Keratinocyte (primary cell): ENCODE measurements around the gene CXCL12. TPM values are rescaled to one million over a fixed set of nuclear protein-coding genes. Genes with fewer than 3 reads are reported as not detected.

Experiments
- DNase-seq: peaks from one replicate; pipeline ENCODE4 v3.0.0-alpha.2; 2011; ENCODE audit warnings: low read depth, missing footprints, low spot score
- FAIRE-seq: peaks from 2 replicates; lab custom pipeline; 2011; peaks lifted over from hg19 to GRCh38; lab: Jason Lieb, UNC
- H2AFZ ChIP-seq: 2 replicates; pipeline ENCODE4 v1.6.0; 2012; ENCODE audit warnings: low read length, control low read depth, inconsistent platforms; ENCODE audit not compliant: control insufficient read depth
- H3K27ac ChIP-seq: 2 replicates; pipeline ENCODE4 v1.5.1; 2011; ENCODE audit warnings: low read length; ENCODE audit not compliant: control insufficient read depth, insufficient read depth
- H3K27me3 ChIP-seq: 3 replicates; pipeline ENCODE4 v1.6.0; 2011; ENCODE audit warnings: low read length; ENCODE audit not compliant: control insufficient read depth, insufficient read depth; ENCODE audit errors: extremely low read depth
- H3K36me3 ChIP-seq, 2 experiments: 2 replicates in 1 of 2; 3 replicates in 1 of 2; pipeline ENCODE4 v1.5.1; 2011; ENCODE audit warnings: low read length in 2 of 2, mild to moderate bottlenecking in 1 of 2; ENCODE audit not compliant: control insufficient read depth in 2 of 2, insufficient read depth in 2 of 2; ENCODE audit errors: extremely low read depth in 1 of 2
- H3K4me1 ChIP-seq: 3 replicates; pipeline ENCODE4 v1.5.1; 2011; ENCODE audit warnings: low read length; ENCODE audit not compliant: control insufficient read depth, insufficient read depth; ENCODE audit errors: extremely low read depth
- H3K4me2 ChIP-seq: 3 replicates; pipeline ENCODE4 v1.6.0; 2011; ENCODE audit warnings: low read depth, low read length; ENCODE audit not compliant: control insufficient read depth, insufficient read depth; ENCODE audit errors: extremely low read depth
- H3K4me3 ChIP-seq, 3 experiments: fragments of 200-600 bp in 1 of 3; sonication (generic) in 1 of 3; 2 replicates in 2 of 3; 3 replicates in 1 of 3; pipeline ENCODE4 v1.5.1; 2011 to 2016; ENCODE audit warnings: low read length in 3 of 3, mild to moderate bottlenecking in 3 of 3, control low read depth in 2 of 3, inconsistent platforms in 1 of 3, low read depth in 1 of 3, mixed read lengths in 1 of 3, mixed run types in 1 of 3, moderate library complexity in 1 of 3; ENCODE audit not compliant: control insufficient read depth in 2 of 3, insufficient read depth in 2 of 3; ENCODE audit errors: extremely low read depth in 1 of 3
- H3K79me2 ChIP-seq: 2 replicates; pipeline ENCODE4 v1.6.0; 2012; ENCODE audit warnings: low read length; ENCODE audit not compliant: control insufficient read depth, insufficient read depth
- H3K9ac ChIP-seq: 3 replicates; pipeline ENCODE4 v1.6.0; 2011; ENCODE audit warnings: low read length; ENCODE audit not compliant: control insufficient read depth, insufficient read depth; ENCODE audit errors: extremely low read depth
- H3K9me1 ChIP-seq: 3 replicates; pipeline ENCODE4 v1.6.0; 2011; ENCODE audit warnings: low read length; ENCODE audit not compliant: control insufficient read depth, insufficient read depth; ENCODE audit errors: extremely low read depth
- H3K9me3 ChIP-seq: 2 replicates; pipeline ENCODE4 v1.5.1; 2012; ENCODE audit warnings: low read depth, low read length; ENCODE audit not compliant: control insufficient read depth
- H4K20me1 ChIP-seq: 3 replicates; pipeline ENCODE4 v1.6.0; 2011; ENCODE audit warnings: low read length; ENCODE audit not compliant: control insufficient read depth, insufficient read depth; ENCODE audit errors: extremely low read depth
- EZH2 ChIP-seq: IDR thresholded peaks from one replicate; pipeline ENCODE4 v1.6.1; 2012; ENCODE audit warnings: inconsistent platforms, mild to moderate bottlenecking, low read length, moderate library complexity
- dilution Hi-C: fragments of 300-500 bp; cut with MboI; formaldehyde crosslinking; loops from one replicate; pipeline ENCODE4 v1.7.0; 2020; ENCODE audit warnings: low sequenced_read_pairs; ENCODE audit not compliant: extremely low pct_ligation_motif_present
- polyA plus RNA-seq, 5 experiments: library from polyadenylated mRNA; depleted of rRNA in 3 of 5; stranded (reverse) in 3 of 5; stranded (forward) in 1 of 5; unstranded in 1 of 5; fragments of >200 nt; gene quantifications; 1 replicate in 1 of 5; 2 replicates in 3 of 5; 3 replicates in 1 of 5; pipeline versions ENCODE4 v1.2.1 to v1.2.3, GENCODE V29; 2011 to 2012; ENCODE audit warnings: missing spikeins in 2 of 5, low read depth in 1 of 5, low replicate concordance in 1 of 5
- TF ChIP-seq, protein P1 (sequence below), 3 experiments: IDR thresholded peaks in 1 of 3; conservative IDR thresholded peaks in 1 of 3; optimal IDR thresholded peaks in 1 of 3; 2 replicates in 2 of 3; 3 replicates in 1 of 3; pipeline versions ENCODE3 to v1.5.1; 2011; ENCODE audit warnings: low read length in 3 of 3, mild to moderate bottlenecking in 3 of 3, moderate library complexity in 2 of 3, control low read depth in 1 of 3, inconsistent platforms in 1 of 3; ENCODE audit not compliant: insufficient read depth in 2 of 3; ENCODE audit errors: extremely low read depth in 1 of 3

The CXCL12 gene
- polyA plus RNA-seq, 1 donor (not counting 4 experiments of a cell fraction or from before 2014, with no cell fraction given) = not detected

DNA sequence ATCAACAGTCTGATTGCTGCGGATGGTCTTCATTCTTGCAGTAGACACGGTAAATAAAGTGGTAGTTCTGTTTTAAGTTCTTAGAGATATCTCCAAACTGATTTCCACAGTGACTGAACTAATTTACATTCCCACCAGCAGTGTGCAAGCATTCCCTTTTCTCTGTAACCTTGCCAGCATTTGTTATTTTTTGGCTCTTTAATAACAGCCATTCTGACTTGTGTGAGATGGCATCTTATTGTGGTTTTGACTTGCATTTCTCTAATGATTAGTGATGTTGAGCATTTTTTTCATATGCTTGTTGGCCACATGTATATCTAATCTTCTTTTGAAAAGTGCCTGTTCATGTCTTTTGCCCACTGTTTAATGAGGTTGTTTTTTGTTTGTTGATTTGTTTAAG, 30.2 kb upstream of the CXCL12 start:
- FAIRE-seq (no peak), DNase-seq (no peak)
- Histone ChIP-seq H3K4me2 (no peak overlapping the region), H3K27ac (no peak overlapping the region), H3K9me3 (no peaks in the 10 kb centered on the region), H3K9ac (no peak overlapping the region), H4K20me1 (no peaks in the 10 kb centered on the region), H3K4me3 (no peak overlapping the region), H2AFZ (no peak overlapping the region), H3K27me3 (no peaks in the 10 kb centered on the region), H3K79me2 (no peaks in the 10 kb centered on the region), H3K36me3 (no peaks in the 10 kb centered on the region), H3K4me1 (no peaks in the 10 kb centered on the region), H3K9me1 (no peaks in the 10 kb centered on the region)
- no peak for TF ChIP-seq EZH2
- TF ChIP-seq, protein P1, sequence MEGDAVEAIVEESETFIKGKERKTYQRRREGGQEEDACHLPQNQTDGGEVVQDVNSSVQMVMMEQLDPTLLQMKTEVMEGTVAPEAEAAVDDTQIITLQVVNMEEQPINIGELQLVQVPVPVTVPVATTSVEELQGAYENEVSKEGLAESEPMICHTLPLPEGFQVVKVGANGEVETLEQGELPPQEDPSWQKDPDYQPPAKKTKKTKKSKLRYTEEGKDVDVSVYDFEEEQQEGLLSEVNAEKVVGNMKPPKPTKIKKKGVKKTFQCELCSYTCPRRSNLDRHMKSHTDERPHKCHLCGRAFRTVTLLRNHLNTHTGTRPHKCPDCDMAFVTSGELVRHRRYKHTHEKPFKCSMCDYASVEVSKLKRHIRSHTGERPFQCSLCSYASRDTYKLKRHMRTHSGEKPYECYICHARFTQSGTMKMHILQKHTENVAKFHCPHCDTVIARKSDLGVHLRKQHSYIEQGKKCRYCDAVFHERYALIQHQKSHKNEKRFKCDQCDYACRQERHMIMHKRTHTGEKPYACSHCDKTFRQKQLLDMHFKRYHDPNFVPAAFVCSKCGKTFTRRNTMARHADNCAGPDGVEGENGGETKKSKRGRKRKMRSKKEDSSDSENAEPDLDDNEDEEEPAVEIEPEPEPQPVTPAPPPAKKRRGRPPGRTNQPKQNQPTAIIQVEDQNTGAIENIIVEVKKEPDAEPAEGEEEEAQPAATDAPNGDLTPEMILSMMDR (optimal IDR thresholded peaks at IDR 0.05 in 1 of 3, IDR thresholded peaks at IDR 0.05 in 1 of 3, conservative IDR thresholded peaks at IDR 0.05 in 1 of 3; ENCODE audit: extremely low read depth in 1 of 3, insufficient read depth in 2 of 3, low read length in 3 of 3) = no peak
- dilution Hi-C loops = no loop called here

DNA sequence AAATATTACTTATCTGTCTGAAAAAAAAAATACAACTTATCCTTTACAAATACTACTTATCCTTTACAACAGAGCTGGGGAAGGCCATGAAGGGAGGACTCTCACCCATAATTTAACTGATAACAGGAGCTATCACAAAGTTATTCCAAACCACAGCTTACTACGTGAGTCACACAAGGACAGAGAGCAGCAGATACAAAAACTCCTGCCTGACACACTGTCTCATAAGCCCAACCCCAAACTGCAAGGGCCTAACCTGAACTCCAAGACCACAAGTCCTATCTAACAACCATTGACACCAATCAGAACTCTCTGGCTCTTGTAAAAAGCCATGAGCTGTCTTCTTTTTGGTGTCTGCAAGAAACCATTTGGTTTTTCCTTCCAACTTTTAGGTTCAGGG, 28.5 kb upstream of the CXCL12 start:
- dilution Hi-C loops = no loop called here
- H3K27me3 ChIP-seq = no peaks in the 10 kb centered on the region
- TF ChIP-seq, protein P1 (optimal IDR thresholded peaks at IDR 0.05 in 1 of 3, IDR thresholded peaks at IDR 0.05 in 1 of 3, conservative IDR thresholded peaks at IDR 0.05 in 1 of 3; ENCODE audit: extremely low read depth in 1 of 3, insufficient read depth in 2 of 3, low read length in 3 of 3) = no peak
- no peak for TF ChIP-seq EZH2
- H3K4me2 ChIP-seq = no peak overlapping the region
- H3K27ac ChIP-seq = no peak overlapping the region
- no peak overlapping the region for H2AFZ ChIP-seq
- H3K9ac ChIP-seq = no peak overlapping the region
- no peaks in the 10 kb centered on the region for H3K4me1 ChIP-seq
- H3K79me2 ChIP-seq = no peaks in the 10 kb centered on the region
- H3K9me1 ChIP-seq = no peaks in the 10 kb centered on the region
- H3K4me3 ChIP-seq = no peak overlapping the region
- no peak for DNase-seq
- H4K20me1 ChIP-seq = no peaks in the 10 kb centered on the region
- H3K36me3 ChIP-seq = no peaks in the 10 kb centered on the region
- H3K9me3 ChIP-seq = no peaks in the 10 kb centered on the region
- FAIRE-seq = no peak
